Psoas muscle (tissue), 8 donors: ENCODE measurements around the gene PSG6. TPM values are rescaled to one million over a fixed set of nuclear protein-coding genes. Genes with fewer than 3 reads are reported as not detected.
"Not testable (repeated sequence)": the region's sequence is repeated elsewhere in the genome, so short reads cannot be mapped to it uniquely, and the experiment has no call there.

Source experiments
- ATAC-seq, 4 donors: fragments of 200-7000 bp; cut with Tn5 transposase; one replicate each; pipeline ENCODE4 v1.9.1; 2020; ENCODE audit warnings: moderate library complexity in 3 of 4, mild to moderate bottlenecking in 2 of 4
- DNase-seq, 2 donors: peaks; one replicate each; pipeline ENCODE4 v3.0.0-alpha.2; 2020
- H3K27ac ChIP-seq: fragments of 200-600 bp; one replicate; pipeline ENCODE4 v1.8.0; 2022
- H3K27me3 ChIP-seq, 3 donors: fragments of 200-600 bp in 1 of 3; one replicate each; pipeline versions ENCODE4 v1.6.1 to v1.8.0; 2013 to 2022; ENCODE audit warnings: low read length in 2 of 3, mild to moderate bottlenecking in 2 of 3, moderate library complexity in 1 of 3; ENCODE audit not compliant: insufficient read depth in 3 of 3
- H3K36me3 ChIP-seq, 2 donors: fragments of 200-600 bp in 1 of 2; one replicate each; pipeline versions ENCODE4 v1.6.1 to v1.8.0; 2013 to 2022; ENCODE audit warnings: low read depth in 1 of 2, mild to moderate bottlenecking in 1 of 2, moderate library complexity in 1 of 2; ENCODE audit not compliant: insufficient read depth in 1 of 2
- H3K4me1 ChIP-seq: fragments of 200-600 bp; one replicate; pipeline ENCODE4 v1.8.0; 2022
- H3K4me3 ChIP-seq: fragments of 200-600 bp; one replicate; pipeline ENCODE4 v1.8.0; 2022; ENCODE audit warnings: mild to moderate bottlenecking
- H3K9me3 ChIP-seq: fragments of 200-600 bp; one replicate; pipeline ENCODE4 v1.8.0; 2022
- WGBS, 3 donors: extraction: QIAGEN DNeasy Blood & Tissue Kit; methylation state at CpG; one replicate each; pipeline versions ENCODE4 v1.1.6 to v1.1.7; 2013; 5-methylcytosine and 5-hydroxymethylcytosine counted together
- intact Hi-C, 2 donors: fragments of 100-400 bp; cut with DNase I; formaldehyde crosslinking; loops; one replicate each; pipeline versions ENCODE4 v1.11.0 to v1.14.2; 2022
- polyA plus RNA-seq, 3 donors: library from polyadenylated mRNA; stranded (reverse); fragments of 200-250 nt; gene quantifications; one replicate each; pipeline ENCODE4 v1.2.3, GENCODE V29; 2013
- total RNA-seq, 4 donors: library from RNA; stranded (reverse); fragmentation: NEBNext Ultra II Directional in 2 of 4; extraction: Animal tissue kit (Norgen Biotek cat#: 25700) in 2 of 4; gene quantifications; one replicate each; pipeline versions ENCODE4 v1.2.1 to v1.2.4, GENCODE V29; 2021 to 2023
- donor health status: healthy with polysubstance abuse.
- donor health status: DM: no; HTN: no; CAD: no; lungs with moderate emphysema.
- donor health status: Bipolar disorder and iron deficiency.
- donor health status: healthy.
- donor health status: DM: yes; HTN: yes; CAD: no.
- donor health status: DM: no; HTN: no; CAD: no.
- donor health status: DM: no; HTN: no; CAD: no.
- donor health status: DM: yes; HTN: yes; CAD: no.

Gene PSG6
- total and polyA plus RNA-seq, 7 donors = not detected

DNA sequence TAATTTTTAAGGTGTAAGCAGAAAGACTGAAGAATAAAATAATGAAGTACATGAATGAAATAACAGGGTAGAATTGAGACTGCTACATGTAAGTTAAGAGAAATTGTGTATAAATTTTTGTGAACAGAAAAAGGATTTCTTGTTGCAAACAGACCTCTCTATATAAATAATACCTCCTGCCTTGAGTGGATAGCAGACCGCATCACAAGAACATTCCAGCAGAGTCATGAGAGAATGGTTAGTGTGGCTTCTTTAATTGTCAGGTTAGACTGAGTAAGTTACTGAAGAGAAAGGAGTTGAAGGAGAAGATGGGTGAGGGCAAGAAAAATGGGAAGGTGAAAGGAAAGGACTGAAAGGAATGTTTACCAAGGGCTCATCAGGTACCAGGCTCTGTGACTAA is 18.6 kb downstream of the PSG6 start:
- DNase-seq, H3K27ac ChIP-seq, ATAC-seq, H3K4me3 ChIP-seq, H3K36me3 ChIP-seq, H3K27me3 ChIP-seq, H3K4me1 ChIP-seq, intact Hi-C loops, H3K9me3 ChIP-seq: not testable (repeated sequence)
- 75 to 81% (median 81%) methylated on average over 1 of the region's 1 CpG for WGBS, 3 donors

DNA sequence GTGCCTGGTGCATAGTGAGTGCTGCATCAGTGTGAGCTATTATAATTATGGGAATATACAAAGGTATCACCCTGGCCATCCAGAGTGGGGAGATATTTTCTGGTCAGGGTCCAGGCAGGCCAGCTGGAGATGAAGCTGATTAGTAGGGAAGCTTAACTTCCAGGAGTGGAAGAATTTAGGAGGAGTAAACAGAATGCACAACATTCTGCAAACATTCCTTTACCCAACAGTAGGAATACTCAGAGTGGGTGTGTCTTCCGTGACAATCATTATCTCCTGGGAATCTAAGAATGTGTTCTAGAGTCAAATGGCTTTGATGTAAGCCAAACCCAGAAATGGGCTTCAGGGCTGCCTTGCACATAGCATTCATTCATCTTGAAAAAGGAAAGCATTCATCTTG is 19.0 kb downstream of the PSG6 start:
- 26 to 33% (median 28%) methylated on average over 1 of the region's 1 CpG for WGBS, 3 donors
- ATAC-seq, H3K9me3 ChIP-seq, H3K4me1 ChIP-seq, H3K4me3 ChIP-seq, H3K27me3 ChIP-seq, intact Hi-C loops, H3K27ac ChIP-seq, DNase-seq, H3K36me3 ChIP-seq: not testable (repeated sequence)

DNA sequence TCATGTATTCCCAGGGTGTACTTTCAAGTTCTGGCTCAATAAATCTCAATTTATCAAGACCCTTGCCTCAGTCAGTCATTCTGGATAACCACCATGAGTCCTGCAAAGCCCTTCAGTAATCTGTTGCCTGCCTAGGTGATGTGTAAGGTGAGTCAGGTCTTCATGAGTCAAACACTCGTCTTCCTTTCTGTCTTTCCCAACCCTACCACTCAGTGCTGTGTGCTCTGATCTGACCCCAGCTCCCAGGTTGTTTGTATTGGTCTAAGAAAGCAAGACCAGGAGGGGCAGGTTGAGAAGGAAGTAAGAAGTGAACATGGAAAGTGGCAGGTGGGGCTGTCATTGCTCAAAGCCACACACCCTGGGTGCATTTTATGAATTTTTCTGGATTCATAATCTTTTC is 20.0 kb downstream of the PSG6 start:
- H3K27ac ChIP-seq, intact Hi-C loops, H3K36me3 ChIP-seq, H3K4me1 ChIP-seq, H3K4me3 ChIP-seq, ATAC-seq, H3K9me3 ChIP-seq, DNase-seq, H3K27me3 ChIP-seq: not testable (repeated sequence)
- 13 to 53% (median 22%) methylated on average over 1 of the region's 1 CpG for WGBS, 3 donors

DNA sequence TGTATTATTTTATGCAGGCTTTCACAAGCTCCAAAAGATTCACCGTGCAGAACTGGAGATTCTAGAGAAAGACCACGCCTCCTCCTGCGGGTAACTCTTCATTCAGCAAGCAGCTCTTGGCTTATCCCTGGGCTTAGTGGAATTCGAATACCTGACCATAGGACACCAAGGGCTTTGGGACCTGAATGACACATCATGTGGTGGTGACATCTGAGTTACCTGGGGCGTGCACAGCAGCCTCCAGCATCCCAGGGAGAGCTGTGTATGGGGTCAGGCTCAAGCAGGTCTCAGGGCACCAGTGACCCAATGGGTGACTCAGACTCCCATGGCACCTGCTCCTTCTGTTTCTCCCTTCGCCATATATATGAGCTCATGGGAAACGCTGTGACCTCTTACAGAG is 27.2 kb downstream of the PSG6 start:
- 82 to 88% (median 86%) methylated on average over 7 of the region's 7 CpGs for WGBS, 3 donors
- H3K4me3 ChIP-seq, intact Hi-C loops, H3K27ac ChIP-seq, ATAC-seq, DNase-seq, H3K4me1 ChIP-seq, H3K27me3 ChIP-seq, H3K36me3 ChIP-seq, H3K9me3 ChIP-seq: not testable (repeated sequence)

DNA sequence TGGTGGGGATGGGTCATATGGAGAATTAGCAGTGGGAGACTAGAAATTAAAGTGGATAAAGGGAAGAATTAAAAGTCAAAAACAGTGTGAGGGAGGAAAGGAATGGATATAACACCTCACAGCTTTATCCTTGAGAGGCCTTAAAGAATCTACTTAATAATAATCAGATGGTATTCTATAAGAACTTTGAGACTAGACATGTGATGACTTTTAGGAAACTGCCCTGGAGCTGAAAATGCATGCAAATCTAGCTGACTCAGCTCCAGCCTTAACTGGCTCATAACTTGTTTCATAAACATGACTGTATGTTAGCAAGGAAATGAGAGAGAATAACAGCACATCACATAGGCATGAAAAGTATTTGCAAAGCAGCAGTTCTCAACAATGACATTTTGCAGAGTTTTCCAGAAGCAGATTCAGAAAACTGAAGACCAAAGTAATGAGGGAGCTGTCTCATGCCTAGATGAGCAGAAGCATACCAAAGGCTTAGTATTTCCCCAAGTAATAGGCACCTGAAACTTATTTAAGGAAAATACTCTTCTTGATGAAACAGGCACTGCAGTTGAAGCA is 29.7 kb downstream of the PSG6 start:
- intact Hi-C loops, H3K4me1 ChIP-seq, H3K9me3 ChIP-seq, H3K27ac ChIP-seq, DNase-seq, H3K4me3 ChIP-seq, H3K27me3 ChIP-seq, ATAC-seq, H3K36me3 ChIP-seq: not testable (repeated sequence)

DNA sequence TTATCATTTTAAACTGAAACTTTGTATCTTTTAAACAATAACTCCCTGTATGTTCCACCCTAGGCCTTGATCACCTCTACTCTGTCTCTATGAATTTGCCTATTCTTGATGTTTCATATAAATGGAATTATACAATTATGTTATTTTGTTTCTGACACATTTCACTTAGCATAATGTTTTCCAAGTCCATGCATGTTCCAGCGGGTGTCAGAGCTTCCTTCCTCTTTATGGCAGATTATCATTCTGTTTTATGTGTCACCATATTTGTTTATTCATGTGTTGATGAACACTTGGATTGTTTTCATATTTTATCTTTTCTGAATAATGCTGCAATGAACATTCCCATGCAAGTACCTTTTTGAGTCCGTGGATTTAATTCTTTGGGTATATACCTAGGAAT is 35.0 kb downstream of the PSG6 start:
- H3K27me3 ChIP-seq, DNase-seq, H3K27ac ChIP-seq, ATAC-seq, H3K9me3 ChIP-seq, H3K4me1 ChIP-seq, intact Hi-C loops, H3K36me3 ChIP-seq, H3K4me3 ChIP-seq: not testable (repeated sequence)
- 73 to 85% (median 74%) methylated on average over 2 of the region's 2 CpGs for WGBS, 3 donors

DNA sequence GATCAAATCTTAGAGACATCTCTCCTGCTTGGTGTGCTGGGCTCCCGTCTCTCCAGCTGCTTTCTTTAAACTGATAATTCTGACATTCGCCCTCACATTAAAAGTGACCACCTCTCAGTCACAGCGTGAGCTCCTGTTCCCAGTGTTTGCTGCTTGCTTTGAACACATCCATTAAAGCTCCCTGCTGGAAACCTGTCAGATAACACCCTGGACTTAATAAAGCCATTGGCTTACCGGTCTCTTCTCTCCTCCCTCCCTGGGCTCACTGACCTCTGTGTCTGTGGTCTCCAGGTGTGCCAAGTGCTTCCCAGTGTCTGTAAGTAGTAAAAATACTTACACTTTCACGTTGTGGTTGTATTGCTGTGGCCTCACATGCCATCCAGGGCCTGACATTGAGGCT is 35.7 kb downstream of the PSG6 start:
- H3K27me3 ChIP-seq, ATAC-seq, H3K4me1 ChIP-seq, DNase-seq, H3K4me3 ChIP-seq, H3K27ac ChIP-seq, H3K9me3 ChIP-seq, intact Hi-C loops, H3K36me3 ChIP-seq: not testable (repeated sequence)
- 57 to 66% (median 59%) methylated on average over 5 of the region's 5 CpGs for WGBS, 3 donors

DNA sequence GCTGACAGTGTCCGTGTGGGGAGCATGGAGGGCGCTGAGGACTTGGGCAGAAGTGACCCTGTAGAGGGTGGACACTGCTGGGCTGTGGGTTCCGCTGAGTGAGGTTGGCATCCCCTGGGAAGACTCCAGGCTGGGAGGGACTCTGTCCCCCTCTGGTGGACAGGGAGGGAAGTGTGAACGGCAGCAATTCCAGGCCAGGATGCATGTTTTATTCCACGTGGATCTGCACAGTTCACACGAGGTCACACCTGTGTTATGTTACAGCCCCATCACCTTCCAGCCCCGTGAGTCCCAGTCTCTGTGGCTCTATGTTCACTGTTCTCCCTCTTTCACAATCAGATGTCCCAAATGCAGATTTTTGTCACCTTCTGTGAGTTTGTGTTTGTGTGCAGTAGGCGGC is 36.4 kb downstream of the PSG6 start:
- H3K4me1 ChIP-seq, intact Hi-C loops, H3K27me3 ChIP-seq, H3K36me3 ChIP-seq, ATAC-seq, H3K9me3 ChIP-seq, DNase-seq, H3K4me3 ChIP-seq, H3K27ac ChIP-seq: not testable (repeated sequence)
- 45 to 48% (median 45%) methylated on average over 7 to 8 of the region's 8 CpGs for WGBS, 3 donors

DNA sequence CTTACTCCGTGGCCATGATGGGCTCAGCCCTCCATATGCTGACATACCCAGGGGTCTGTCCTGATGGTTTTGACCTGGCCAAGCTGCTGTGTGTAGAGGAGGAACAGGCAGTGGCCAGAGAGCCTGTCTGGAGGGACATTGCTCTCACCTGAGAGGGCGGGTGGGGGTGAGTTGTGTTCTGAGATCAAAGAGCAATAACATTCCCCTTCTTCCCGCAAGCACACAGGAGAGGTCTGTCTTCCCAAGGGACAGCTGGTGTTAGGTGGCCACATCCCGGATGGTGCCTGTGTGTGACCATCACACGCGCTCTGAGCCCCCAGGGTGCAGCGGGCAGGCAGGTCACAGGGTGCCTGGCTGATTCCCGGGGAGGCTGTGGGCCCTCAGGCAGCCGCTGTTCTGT is 37.1 kb downstream of the PSG6 start:
- 81 to 85% (median 83%) methylated on average over 9 of the region's 9 CpGs for WGBS, 3 donors
- DNase-seq = not testable (repeated sequence)

More for the DNA sequence above, 37.1 kb downstream of the PSG6 start:
- intact Hi-C loops, H3K27ac ChIP-seq, H3K4me3 ChIP-seq, H3K4me1 ChIP-seq, H3K9me3 ChIP-seq, ATAC-seq, H3K36me3 ChIP-seq, H3K27me3 ChIP-seq: not testable (repeated sequence)
